Activated T-helper 9 cell treated with anti-CD3 and anti-CD28 coated beads, Interleukin-2, amount 50 U/mL, for 16 hours (primary cell): Measurements from ENCODE around the gene TSC2.
"Not testable (repeated sequence)": the region's sequence is repeated elsewhere in the genome, so short reads cannot be mapped to it uniquely, and the experiment has no call there.

Experiments
- DNase-seq: peaks from one replicate; pipeline ENCODE4 v3.0.0-alpha.2; 2020; ENCODE audit warnings: low read depth

The TSC2 gene

DNA sequence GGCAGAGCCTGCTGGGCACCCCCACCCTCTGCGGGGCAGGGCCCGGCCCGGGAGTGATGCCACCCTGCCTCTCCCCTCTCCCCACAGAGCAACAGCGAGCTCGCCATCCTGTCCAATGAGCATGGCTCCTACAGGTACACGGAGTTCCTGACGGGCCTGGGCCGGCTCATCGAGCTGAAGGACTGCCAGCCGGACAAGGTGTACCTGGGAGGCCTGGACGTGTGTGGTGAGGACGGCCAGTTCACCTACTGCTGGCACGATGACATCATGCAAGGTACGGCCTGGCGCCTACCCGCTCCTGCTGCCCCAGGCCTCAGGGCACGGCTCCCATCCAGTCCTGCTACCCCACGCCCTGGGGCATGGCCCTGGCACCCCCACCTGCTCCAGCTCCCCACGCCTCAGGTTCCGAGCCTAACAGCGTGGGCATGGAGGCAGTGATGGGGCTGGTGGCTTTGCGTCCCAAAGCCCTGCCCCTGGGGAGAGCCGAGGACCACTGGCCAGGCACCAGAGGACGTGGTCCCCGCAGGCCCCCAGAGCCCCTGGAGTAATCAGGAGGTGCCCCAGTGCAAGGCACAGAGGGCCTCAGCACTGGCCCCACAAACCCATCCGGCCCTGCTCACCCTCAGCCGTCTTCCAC lies 38.4 kb downstream of the TSC2 start:
- DNase-seq, result no peak

DNA sequence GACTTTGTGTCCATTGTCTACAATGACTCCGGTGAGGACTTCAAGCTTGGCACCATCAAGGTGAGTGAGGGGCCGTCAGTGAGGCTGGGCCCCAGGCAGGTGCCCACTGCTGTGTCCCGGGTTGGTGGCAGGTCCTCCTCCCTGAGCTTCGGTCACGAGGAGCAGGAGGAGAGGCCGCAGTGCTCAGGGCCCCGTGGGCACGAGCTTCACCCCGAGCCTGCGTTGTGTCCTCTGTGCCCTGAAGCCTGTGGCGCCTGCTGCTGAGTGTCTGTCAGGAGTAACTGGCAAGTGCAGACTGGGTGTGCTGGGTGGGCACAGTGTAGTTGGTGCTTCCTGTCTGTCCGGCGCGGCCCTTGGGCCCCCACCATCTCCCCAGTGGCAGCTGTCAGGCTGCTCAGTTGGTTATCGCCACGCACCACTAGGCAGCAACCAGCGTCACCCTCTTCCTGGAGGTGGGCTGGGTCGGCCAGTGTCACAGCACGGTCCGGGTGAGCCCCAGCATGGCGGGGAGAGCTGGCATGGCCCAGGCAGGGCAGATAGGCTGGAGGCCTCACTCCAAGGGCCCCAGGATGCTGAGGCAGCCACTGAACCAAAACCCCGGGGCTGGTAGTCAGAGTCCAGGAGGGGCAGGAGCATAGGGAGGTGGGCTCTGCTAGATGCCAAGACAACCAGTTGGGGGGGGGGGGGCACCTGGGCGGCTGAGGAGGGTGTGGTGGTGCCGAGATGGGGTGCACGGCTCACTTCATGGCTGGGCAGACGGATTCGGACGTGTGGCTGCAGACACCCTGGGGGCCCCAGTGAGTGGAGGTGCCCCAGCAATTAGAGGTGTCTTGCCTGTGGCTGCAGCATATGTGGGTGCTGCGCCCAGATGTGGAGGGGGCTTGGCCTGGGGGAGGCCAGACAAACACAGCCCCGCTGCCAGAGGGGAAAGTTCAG lies 39.3 kb downstream of the TSC2 start:
- DNase-seq, result no peak

DNA sequence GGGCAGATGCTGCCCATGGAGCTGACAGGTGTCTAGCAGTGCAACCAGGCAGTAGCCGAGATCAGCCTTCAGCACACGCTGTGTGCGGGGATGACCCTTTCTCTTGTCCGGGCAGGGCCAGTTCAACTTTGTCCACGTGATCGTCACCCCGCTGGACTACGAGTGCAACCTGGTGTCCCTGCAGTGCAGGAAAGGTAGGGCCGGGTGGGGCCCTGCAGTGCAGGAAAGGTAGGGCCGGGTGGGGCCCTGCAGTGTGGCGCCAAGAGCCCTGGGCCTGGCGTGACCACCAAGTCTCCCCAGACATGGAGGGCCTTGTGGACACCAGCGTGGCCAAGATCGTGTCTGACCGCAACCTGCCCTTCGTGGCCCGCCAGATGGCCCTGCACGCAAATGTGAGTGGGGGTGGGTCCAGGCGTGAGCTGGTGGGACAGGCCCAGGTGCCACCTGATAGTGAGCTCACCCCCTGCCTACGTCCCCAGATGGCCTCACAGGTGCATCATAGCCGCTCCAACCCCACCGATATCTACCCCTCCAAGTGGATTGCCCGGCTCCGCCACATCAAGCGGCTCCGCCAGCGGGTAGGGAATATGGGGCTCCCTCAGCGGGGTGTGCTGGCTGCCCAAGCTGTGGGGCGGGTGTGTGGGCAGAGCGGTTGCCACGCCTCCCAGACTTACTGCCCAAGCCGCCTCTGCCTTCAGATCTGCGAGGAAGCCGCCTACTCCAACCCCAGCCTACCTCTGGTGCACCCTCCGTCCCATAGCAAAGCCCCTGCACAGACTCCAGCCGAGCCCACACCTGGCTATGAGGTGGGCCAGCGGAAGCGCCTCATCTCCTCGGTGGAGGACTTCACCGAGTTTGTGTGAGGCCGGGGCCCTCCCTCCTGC lies 40.2 kb downstream of the TSC2 start:
- DNase-seq, result no peak

DNA sequence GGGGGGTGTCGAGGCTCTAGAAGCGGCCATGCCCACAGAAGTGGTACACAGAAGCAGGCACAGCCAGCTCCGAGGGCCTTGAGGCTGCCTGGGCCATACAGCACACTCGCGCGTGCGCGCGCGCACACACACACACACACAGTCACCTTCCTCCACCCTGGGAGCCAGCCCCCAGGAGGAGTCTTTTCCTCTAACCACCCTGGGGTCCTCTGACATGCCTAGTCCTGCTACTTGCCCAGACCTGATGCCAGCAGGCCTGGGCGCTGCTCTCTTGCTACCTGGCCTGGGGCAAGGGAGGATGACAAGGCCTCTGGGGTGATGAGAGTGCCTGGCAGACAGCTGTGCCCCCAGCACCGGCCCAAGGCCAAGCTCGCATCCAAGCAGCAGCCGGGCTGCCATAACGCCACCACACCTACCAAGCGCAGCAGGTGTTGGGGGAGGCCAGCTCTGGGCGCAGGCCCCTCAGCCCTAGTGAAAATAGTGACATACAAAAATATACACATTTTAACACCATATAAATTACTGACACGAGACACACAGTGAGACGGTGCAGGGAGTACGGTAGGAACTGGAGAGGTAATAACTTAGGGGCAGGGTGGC lies 41.1 kb downstream of the TSC2 start:
- no peak for DNase-seq

DNA sequence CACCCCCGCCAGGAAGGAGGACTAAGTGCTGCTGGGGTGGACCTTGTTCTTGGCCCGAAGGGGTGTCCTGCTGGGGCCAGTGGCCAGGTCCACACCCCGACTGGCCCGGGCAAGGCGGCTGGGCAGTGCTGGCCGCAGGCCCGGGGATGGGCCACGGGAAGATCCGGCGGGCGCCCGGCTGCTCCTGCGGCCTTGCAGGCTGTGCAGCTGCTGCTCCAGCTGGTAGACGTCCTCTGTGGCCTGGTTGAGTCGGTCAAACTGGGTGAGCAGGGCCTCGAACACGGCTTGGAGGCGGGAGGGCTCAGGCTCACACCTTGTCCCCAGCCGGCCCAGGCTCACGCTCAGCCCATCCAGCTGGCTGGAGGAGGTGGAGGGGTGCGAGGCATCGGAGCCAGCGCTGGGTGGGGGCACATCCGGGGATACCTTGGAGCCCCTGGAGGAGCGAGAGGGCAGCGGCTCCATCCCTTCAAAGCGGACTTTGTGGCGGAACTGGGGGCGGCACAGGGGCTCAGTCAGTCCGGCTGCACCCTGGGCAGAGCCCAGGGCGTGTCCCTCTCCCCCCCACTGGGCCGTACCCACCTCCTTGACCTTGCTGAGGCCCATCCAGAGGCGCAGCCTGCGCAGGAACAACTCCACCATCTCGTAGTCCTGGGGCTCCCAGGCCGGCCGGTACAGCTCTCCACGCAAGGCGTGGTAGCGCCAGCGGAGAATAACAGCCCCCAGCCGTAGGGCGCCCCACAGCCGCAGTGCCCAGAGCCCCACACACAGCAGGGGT lies 42.1 kb downstream of the TSC2 start:
- DNase-seq, result no peak

DNA sequence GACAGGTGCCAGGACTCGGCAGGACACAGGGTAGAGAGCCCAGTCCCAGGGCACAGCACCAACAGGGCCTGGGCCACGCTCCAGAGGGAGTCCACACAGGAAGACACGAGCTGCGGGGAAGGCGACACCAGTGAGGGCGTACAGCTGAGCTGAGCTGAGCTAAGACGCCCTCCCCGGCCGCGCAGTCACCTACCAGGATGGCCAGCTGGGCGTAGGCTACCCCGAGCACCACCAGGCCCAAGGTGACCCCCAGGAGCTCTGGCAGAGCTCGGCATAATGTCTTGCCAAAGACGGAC lies 42.6 kb downstream of the TSC2 start:
- no peak for DNase-seq

DNA sequence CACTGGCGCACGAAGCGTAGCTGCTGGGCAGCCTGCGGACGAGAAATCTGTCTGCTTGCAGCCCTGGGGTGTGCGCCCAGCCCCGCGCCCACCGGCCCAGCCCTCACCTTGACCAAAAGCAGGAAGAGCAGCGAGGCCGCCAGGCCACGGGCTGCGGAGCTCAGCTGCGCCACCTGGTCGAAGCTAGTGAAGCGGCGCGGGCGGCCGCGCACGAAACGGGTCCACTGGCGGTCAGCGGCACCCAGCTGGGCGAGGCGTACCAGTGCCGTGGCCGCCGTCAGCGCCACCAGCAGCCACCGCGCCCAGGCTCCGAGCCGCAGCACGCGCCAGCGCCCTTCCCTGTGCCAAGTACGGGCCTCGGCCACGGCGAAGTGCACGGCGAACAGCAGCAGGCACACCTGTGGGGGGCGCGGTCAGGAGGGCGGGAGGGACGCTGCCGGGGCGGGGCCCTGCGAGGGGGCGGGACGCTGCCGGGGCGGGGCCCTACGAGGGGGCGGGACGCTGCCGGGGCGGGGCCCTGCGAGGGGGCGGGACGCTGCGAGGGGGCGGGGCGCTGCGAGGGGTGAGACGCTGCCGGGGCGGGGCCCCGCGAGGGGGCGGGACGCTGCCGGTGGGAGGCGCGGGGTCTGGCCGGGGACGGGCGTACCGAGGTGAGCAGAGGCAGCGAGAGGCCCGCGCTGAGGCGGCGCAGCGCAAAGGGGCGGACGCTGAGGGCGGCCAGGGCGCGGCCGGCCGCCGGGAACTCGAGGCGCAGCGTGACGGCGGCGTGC lies 43.2 kb downstream of the TSC2 start:
- DNase-seq, result no peak

DNA sequence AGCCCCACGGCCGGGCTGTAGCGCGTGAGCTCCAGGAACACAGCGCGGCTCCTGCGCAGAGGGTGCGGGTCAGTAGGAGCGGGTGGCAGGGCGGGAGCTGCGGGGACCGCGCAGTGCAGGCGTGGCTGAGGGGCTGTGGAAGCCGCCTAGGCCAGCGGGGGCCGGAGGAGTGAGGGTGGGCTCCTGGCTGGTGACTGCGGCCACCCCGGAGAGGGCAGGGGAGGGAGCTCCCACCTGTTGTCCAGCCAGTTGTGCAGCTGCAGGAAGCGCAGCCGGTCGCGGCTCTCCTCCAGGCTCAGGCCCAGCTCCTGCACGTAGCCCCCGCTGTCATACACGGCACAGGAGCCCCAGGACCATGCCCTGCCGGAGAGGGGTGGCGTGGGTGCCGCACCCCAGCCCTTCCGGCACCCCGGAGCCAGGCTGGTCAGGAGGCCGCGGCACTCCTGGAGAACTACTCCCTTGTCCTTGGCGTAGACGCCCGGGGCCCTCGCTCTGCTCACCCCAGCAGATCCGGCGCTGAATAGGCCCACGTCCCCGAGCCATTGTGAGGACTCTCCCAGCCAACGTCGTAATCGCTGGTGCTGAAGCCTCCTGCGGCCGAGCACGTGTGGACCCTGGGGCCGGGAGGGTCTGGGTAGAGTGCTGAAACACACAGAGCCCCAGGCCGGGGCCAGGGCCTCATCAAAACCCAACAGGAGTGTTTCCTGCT lies 43.9 kb downstream of the TSC2 start:
- no peak for DNase-seq

DNA sequence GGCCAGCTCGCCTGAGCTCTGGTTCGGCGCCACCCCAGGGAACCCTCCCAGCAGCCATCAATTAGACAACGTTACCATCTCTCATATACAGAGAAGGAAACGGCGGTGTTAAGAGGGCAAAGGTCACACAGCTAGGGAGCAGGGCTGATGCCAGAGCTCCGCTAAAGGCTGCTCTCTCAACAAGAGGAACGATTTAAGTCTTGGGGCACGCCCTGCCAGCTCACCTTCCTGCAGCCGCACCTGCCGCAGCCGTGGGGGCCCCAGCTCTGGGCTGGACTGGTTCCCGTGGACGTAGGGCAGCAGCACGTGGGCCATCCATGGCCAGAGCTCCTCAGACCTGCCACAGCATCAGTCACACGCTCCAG lies 44.5 kb downstream of the TSC2 start:
- DNase-seq, result no peak

DNA sequence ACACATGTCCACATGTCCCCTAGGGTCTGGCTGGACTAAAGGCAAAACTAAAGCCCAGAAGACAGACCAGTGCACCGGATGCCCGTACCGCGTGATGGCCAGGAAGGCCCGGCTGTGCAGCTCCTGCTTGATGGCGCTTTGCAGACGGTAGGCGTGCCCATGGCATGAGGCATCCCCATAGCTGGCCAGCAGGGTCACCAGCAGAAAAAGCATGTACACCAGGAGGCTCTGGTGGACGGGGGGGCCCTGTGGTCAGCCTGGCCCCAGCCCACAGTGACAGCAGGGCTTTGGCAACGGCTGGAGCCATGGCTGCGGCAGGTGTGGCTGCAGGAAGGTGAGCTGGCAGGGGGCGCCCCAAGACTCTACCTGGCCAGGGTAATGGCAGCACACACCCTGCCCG lies 45.1 kb downstream of the TSC2 start:
- DNase-seq, result no peak

DNA sequence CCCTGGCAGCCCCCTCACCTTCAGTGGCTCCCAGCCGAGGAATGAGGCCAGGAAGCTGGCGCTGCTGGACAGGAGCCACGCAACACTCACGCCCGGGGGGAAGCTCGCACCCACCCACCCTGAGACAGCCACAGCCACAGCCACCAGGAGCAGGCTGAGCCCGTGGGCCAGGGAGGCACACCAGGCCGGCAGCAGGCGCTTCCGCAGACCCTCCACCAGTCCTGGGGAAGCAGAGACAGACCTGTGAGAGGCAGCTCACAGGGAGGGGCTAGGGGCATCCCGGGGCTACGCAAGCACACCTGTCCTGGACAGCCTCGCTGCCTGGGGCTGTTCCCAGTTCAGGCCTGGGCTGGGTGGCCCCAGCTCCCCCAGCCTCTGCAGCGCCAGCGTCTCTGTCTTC lies 46.0 kb downstream of the TSC2 start:
- DNase-seq, result no peak

DNA sequence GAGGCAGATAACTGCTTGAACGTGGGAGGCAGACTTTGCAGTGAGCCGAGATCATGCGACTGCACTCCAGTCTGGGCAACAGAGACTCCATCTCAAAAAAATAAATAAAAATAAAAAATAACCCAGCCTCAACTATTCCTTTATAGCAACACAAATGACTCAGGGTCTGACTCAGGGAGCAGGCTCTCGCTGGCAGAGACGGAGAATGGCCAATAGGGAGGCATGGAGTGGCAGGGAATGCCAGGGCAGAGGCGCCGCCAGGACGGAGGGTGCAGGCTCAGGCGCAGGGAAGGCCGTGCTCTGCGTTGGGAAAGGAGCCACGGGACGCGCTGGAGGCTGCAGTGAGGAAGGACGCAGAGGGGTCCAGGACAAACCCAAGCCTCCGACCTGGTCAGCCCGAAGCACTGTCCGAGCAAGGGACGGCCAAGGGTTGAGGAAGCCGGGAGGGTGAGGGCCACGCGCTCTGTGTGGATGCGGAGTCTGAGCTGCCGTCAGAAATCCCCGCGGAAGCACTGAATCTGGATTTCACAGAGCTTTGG lies 47.6 kb downstream of the TSC2 start:
- no peak for DNase-seq

DNA sequence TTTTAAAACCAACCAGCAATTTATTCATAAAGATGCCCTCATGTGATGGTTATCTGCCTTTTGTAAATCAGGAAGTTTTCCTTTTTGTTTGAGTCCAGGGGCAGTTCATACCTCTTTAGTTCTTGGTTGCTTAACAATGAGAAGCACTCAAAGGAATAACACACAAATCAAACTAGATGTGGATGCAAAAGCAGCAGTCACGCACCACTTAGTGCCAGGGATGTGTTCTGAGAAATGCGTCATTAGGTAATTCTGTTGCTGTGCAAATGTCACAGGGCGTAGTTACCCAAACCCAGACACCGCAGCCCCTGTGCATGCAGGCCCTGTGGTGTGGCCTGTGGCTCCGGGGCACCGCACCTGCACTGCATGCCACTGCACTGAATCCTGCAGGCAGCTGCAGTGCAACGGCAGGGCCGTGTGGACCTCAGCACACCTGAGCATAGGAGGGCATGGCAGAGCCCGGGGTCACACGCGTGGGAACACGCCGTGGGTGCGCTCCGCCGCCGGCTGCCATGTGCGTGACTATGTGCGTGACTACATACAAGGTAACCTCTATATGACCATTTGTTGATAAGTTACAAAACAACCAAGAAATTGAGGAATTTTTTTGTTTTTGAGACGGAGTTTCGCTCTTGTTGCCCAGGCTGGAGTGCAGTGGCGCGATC lies 48.3 kb downstream of the TSC2 start:
- DNase-seq, result no peak

DNA sequence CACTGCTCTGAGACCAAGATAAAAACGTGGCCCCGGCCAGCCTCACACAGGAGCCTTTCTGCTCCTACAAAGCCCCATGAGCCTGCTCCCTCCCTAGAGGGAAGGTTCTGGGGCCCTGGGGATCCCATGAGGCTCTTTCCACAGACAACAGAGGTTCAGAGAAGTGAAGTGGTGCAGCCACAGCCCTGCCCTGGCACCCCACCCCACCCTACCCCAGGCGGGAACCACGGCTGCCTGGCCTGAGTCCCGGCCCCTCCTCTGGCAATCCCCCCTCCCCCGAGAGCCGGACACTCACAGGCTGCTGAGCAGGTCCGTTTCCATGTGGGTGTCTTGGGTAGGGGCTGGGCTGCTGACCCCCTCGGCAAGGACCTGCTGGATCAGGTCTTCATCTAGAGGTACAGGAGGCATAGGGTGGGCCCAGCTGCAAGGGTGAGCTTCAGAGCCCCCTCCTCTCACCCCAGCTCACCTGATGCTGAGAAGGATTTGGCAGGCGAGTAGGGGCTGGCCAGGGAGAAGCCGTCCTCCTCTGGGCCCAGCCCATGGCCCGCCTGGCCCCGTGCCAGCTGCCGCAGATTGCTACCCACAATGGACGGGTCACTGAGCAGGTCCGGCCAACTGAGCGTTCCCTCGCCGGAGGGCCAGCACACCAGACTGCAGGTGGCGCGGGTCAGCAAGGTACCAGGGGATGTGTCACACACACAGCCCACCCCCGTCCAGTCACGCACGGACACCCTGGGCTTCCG lies 49.2 kb downstream of the TSC2 start:
- no peak for DNase-seq

DNA sequence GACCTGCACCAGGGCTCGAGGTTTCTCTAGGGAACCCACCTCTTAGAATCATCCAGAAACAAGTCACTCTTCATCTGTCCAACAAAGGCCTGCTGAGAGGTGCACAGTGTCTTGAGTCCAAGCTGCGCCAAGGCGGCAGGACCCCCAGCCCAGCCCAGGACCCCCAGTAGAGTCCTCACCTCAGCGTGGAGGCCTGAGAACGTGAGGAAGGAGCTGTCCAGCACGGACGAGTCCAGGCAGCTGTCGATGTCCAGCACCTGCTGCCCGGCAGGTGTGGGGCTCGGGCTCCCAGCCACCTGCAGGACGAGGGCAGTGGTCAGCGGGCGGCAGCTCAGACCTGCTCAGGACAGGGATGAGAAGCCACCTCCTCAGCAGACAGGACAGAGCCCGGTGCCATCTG lies 49.9 kb downstream of the TSC2 start:
- DNase-seq, result not testable (repeated sequence)

DNA sequence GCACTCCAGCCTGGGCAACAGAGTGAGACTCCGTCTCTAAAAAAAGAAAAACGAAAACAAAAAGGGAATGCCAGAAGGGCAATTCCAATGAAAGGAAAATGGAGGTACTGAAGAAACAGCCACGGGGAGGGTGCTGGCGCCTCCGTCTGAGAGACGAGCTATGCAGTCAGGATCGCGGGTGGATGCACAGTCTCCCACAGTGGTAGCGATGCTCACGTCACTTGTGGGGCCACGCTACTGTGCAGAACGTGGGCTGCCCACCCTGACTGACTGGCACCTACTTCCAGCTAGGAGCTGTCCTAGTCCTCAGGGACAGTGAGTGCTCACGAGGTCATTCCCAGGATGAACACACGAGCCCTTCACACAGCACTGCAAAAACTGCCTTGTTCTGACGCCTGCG lies 53.8 kb downstream of the TSC2 start:
- not testable (repeated sequence) for DNase-seq

DNA sequence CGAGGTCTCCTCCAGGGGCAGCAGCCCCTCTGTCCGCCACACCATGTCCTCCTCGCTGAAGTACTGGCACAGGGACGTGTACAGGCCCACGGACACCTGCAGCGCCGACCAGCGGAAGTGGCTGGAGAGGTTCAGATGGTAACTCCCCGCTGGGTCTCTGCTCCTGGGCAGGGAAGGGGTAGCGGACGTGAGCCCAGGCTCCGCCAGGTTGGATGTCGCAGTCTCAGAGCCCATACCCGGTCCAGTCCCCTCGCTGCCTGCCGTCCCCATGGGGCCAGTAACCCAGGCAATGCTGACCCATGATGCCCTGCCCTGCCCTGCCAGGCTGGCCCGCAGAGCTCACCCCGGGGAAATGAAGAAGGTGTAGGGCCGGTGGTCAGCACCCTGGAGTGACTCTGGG lies 54.7 kb downstream of the TSC2 start:
- no peak for DNase-seq

DNA sequence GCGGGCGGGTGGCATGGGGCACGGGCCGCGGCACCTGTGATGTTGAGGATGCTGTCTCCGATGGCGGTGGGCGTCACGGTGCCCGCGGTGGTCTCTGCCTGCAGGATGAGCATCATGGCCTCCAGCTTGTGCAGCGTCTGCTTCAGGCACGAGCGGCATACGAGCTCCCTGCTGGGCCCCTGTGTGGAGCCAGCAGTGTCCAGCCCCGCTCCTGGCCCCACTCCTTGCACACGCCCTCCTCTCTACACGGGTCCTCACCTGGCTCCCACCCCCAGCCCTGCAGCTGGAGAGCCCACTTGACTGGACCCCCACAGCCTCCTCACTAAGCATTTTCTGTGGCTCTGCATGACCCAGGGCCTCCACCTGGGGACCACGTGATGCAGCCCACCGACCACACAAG lies 56.7 kb downstream of the TSC2 start:
- not testable (repeated sequence) for DNase-seq

DNA sequence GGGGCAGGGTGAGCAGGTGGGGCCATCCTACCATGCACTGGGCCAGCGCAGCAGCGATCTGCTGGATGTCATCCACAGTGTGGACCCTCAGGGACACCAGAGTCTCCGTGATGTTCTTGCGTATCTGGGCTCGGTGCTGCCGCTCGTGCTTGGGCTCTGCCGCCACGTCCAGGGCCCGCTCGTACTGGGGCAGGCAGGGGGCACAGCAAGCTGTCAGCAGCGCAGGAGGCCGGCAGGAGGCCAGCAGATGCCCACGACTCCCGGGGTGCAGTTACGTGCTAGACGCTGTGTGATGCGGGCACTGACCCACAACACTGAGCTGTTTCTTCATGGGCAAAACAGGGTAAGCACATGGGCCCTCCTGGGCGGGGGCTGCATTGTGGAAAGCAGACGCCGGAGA lies 57.5 kb downstream of the TSC2 start:
- DNase-seq, result not testable (repeated sequence)
